HepG2 (cell line): Measurements from ENCODE around the gene CEP164. TPM values are rescaled to one million over a fixed set of nuclear protein-coding genes. Genes with fewer than 3 reads are reported as not detected.

Experiments
- ATAC-seq: fragments of 200-7000 bp; cut with Tn5 transposase; 3 replicates; pipeline ENCODE4 v1.9.1; 2020; ENCODE audit warnings: mild to moderate bottlenecking, moderate library complexity
- BruUV-seq: library from RNA; stranded (reverse); fragments of 400-500 nt; replicated peaks from 2 replicates; lab custom pipeline; 2021; lab: Mats Ljungman, UMichigan
- CTCF ChIA-PET: fragments of 300-600 bp; formaldehyde crosslinking; extraction: SDS; loops from one replicate; lab custom pipeline; 2021; ENCODE audit warnings: low total read pairs, inconsistent platforms, low intra/inter-chr PET ratio; lab: Yijun Ruan, JAX
- POLR2A ChIA-PET: fragments of 350-600 bp; sonication (Branson Sonifier 250); formaldehyde crosslinking; loops from one replicate; lab custom pipeline; 2020; ENCODE audit warnings: antibody characterized with exemption, inconsistent platforms; lab: Yijun Ruan, JAX
- DNase-seq: peaks from one replicate; pipeline ENCODE4 v3.0.0-alpha.2; 2015; ENCODE audit warnings: low spot score
- FAIRE-seq: peaks from 3 replicates; lab custom pipeline; 2011; peaks lifted over from hg19 to GRCh38; lab: Jason Lieb, UNC
- H2AFZ ChIP-seq: one replicate; pipeline ENCODE4 v1.6.1; 2011; ENCODE audit warnings: low read length, inconsistent platforms
- H3K27ac ChIP-seq: fragments of 300-600 bp; 3 replicates; pipeline ENCODE4 v1.8.0; 2011; ENCODE audit warnings: mixed run types, mild to moderate bottlenecking, mixed read lengths, low read length, inconsistent platforms; ENCODE audit not compliant: insufficient read depth; ENCODE audit errors: extremely low read length
- H3K27me3 ChIP-seq, 2 experiments: fragments of 200-600 bp in 1 of 2; 2 replicates in 1 of 2; 3 replicates in 1 of 2; pipeline versions ENCODE4 v1.6.0 to v1.8.0; 2011; ENCODE audit warnings: low read length in 2 of 2, mild to moderate bottlenecking in 2 of 2, moderate library complexity in 2 of 2, inconsistent platforms in 1 of 2; ENCODE audit not compliant: insufficient read depth in 2 of 2, control insufficient read depth in 1 of 2
- H3K36me3 ChIP-seq, 2 experiments: fragments of 200-600 bp in 1 of 2; replicated peaks in 1 of 2; 2 replicates in 1 of 2; 3 replicates in 1 of 2; pipeline versions ENCODE4 v1.5.1 to v1.8.0; 2011; ENCODE audit warnings: low read length in 2 of 2, inconsistent platforms in 1 of 2; ENCODE audit not compliant: insufficient read depth in 2 of 2, control insufficient read depth in 1 of 2
- H3K4me1 ChIP-seq: 2 replicates; pipeline ENCODE4 v1.5.1; 2012; ENCODE audit warnings: low read length, inconsistent platforms; ENCODE audit not compliant: insufficient read depth
- H3K4me2 ChIP-seq: 2 replicates; pipeline ENCODE4 v1.6.0; 2011; ENCODE audit warnings: low read depth, low read length, inconsistent platforms
- H3K4me3 ChIP-seq, 3 experiments: fragments of 200-600 bp in 1 of 3; sonication (generic), shearing (Covaris generic) in 1 of 3; replicated peaks in 1 of 3; 2 replicates each; pipeline ENCODE4 v1.5.1; 2011 to 2016; ENCODE audit warnings: low read length in 3 of 3, inconsistent platforms in 2 of 3, low read depth in 2 of 3, mild to moderate bottlenecking in 2 of 3, control low read depth in 1 of 3, mixed read lengths in 1 of 3; ENCODE audit not compliant: insufficient read depth in 1 of 3
- H3K79me2 ChIP-seq: one replicate; pipeline ENCODE4 v1.6.1; 2011; ENCODE audit warnings: low read length, inconsistent platforms; ENCODE audit not compliant: insufficient read depth
- H3K9ac ChIP-seq: 2 replicates; pipeline ENCODE4 v1.6.0; 2011; ENCODE audit warnings: mild to moderate bottlenecking, low read depth, low read length, inconsistent platforms; ENCODE audit not compliant: insufficient read depth
- H3K9me3 ChIP-seq: 2 replicates; pipeline ENCODE4 v1.5.1; 2012; ENCODE audit warnings: mild to moderate bottlenecking, low read length
- H4K20me1 ChIP-seq: 2 replicates; pipeline ENCODE4 v1.6.0; 2011; ENCODE audit warnings: inconsistent platforms, mild to moderate bottlenecking, low read length, moderate library complexity; ENCODE audit not compliant: insufficient read depth
- CHCHD3 ChIP-seq: sonication (generic); formaldehyde crosslinking; IDR thresholded peaks from 2 replicates; pipeline ENCODE4 v1.8.0; 2022; ENCODE audit warnings: mild to moderate bottlenecking, missing genetic modification reagents, moderate library complexity
- CTCF ChIP-seq: sonication (generic); formaldehyde crosslinking; IDR thresholded peaks from 2 replicates; pipeline ENCODE4 v1.5.0; 2020; ENCODE audit warnings: mild to moderate bottlenecking, missing genetic modification reagents, moderate library complexity
- EEA1 ChIP-seq: sonication (generic); formaldehyde crosslinking; IDR thresholded peaks from 2 replicates; pipeline ENCODE4 v1.5.1; 2020; ENCODE audit warnings: mild to moderate bottlenecking, missing genetic modification reagents, borderline replicate concordance
- FOXC1 ChIP-seq: sonication (generic); formaldehyde crosslinking; IDR thresholded peaks from 2 replicates; pipeline ENCODE4 v1.8.0; 2022; ENCODE audit warnings: mild to moderate bottlenecking, missing genetic modification reagents, borderline replicate concordance
- HDAC2 ChIP-seq: sonication (generic); formaldehyde crosslinking; IDR thresholded peaks from 2 replicates; pipeline ENCODE4 v1.4.0; 2020; ENCODE audit warnings: missing genetic modification reagents
- MBNL3 ChIP-seq: fragments of 250-450 bp; sonication (Bioruptor Pico); conservative IDR thresholded peaks from 2 replicates; pipeline ENCODE4 v1.8.0; 2022; ENCODE audit warnings: mild to moderate bottlenecking, inconsistent platforms
- RFX5 ChIP-seq: IDR thresholded peaks from 2 replicates; pipeline ENCODE4 v1.6.1; 2011; ENCODE audit warnings: low read depth, low read length, improper control_type of control experiment
- SETDB1 ChIP-seq: sonication (generic); formaldehyde crosslinking; IDR thresholded peaks from 2 replicates; pipeline ENCODE4 v1.5.1; 2020; ENCODE audit warnings: missing genetic modification reagents, mild to moderate bottlenecking, borderline replicate concordance
- TCF7 ChIP-seq: sonication (generic); IDR thresholded peaks from 2 replicates; pipeline ENCODE4 v1.6.1; 2016; ENCODE audit warnings: antibody characterized with exemption, low read depth
- ZMYM4 ChIP-seq: sonication (generic); formaldehyde crosslinking; IDR thresholded peaks from 2 replicates; pipeline ENCODE4 v1.8.1; 2023; ENCODE audit warnings: mild to moderate bottlenecking, missing genetic modification reagents
- ZNF616 ChIP-seq: sonication (generic); formaldehyde crosslinking; IDR thresholded peaks from 2 replicates; pipeline ENCODE4 v1.5.0; 2020; ENCODE audit warnings: low read depth, mild to moderate bottlenecking, missing genetic modification reagents
- ZNF652 ChIP-seq: IDR thresholded peaks from 2 replicates; pipeline ENCODE4 v1.6.1; 2016; ENCODE audit warnings: low read depth, borderline replicate concordance
- ZNF781 ChIP-seq: sonication (generic); formaldehyde crosslinking; IDR thresholded peaks from 2 replicates; pipeline ENCODE4 v1.5.1; 2020; ENCODE audit warnings: borderline replicate concordance, mild to moderate bottlenecking, missing genetic modification reagents; ENCODE audit errors: not compliant biosample characterization
- WGBS: methylation state at CpG from one replicate; pipeline ENCODE4 v1.1.6; 2017; ENCODE audit warnings: low lambda C conversion rate; 5-methylcytosine and 5-hydroxymethylcytosine counted together
- in situ Hi-C: cut with HindIII; loops from 2 replicates; pipeline ENCODE4 v1.10.0; 2017; ENCODE audit warnings: low pct_unique_long_range_greater_than_20kb; ENCODE audit not compliant: extremely low pct_ligation_motif_present
- intact Hi-C: fragments of 100-400 bp; cut with micrococcal nuclease; formaldehyde crosslinking; loops from one replicate; pipeline ENCODE4 v1.10.0; 2022; ENCODE audit not compliant: unreplicated experiment
- polyA plus RNA-seq, 8 experiments: library from polyadenylated mRNA; depleted of rRNA in 3 of 8; stranded (reverse) in 7 of 8; unstranded in 1 of 8; fragments of >200 nt; fragmentation: Illumina TruSeq in 4 of 8; extraction: Trizol in 4 of 8; gene quantifications; 2 replicates each; pipeline versions ENCODE4 v1.2.1 to v1.2.3, GENCODE V29; 2011 to 2016; ENCODE audit warnings: low read depth in 4 of 8, missing spikeins in 1 of 8, mixed read lengths in 1 of 8; ENCODE audit not compliant: insufficient read depth in 1 of 8
- total RNA-seq, 5 experiments: library from RNA; depleted of rRNA; stranded (reverse); fragments of >200 nt; fragmentation: Illumina TruSeq; extraction: Trizol; gene quantifications; 2 replicates each; pipeline ENCODE4 v1.2.3, GENCODE V29; 2016; ENCODE audit warnings: low read depth in 1 of 5
- TF ChIP-seq, protein P1 (sequence below): sonication (generic); formaldehyde crosslinking; IDR thresholded peaks from 2 replicates; pipeline ENCODE4 v1.4.0; 2020; ENCODE audit warnings: missing genetic modification reagents, borderline replicate concordance

Gene CEP164
- total and polyA plus RNA-seq, 2 of the 13 experiments (the other 11 are each of a cell fraction or from before 2014, with no cell fraction given), result 11.4 to 15.2 TPM

GRCh38 chr11:117356126-117356890 lies 28.7 kb downstream of the CEP164 start:
- in situ Hi-C loops, result no loop called here
- CTCF ChIA-PET, result no interaction called here
- no peaks in the 10 kb centered on the region for H3K79me2 ChIP-seq
- no peak for FAIRE-seq
- no peaks in the 10 kb centered on the region for H3K4me1 ChIP-seq
- H3K9me3 ChIP-seq, result no peaks in the 10 kb centered on the region
- no peaks in the 10 kb centered on the region for H3K27me3 ChIP-seq
- H3K4me3 ChIP-seq, result no peak overlapping the region
- no peak overlapping the region for H3K4me2 ChIP-seq
- ATAC-seq, result peak; percentile 70
- peaks cover 13 to 32% of the 10 kb centered on the region in 2 experiments for H3K36me3 ChIP-seq
- no peaks in the 10 kb centered on the region for H4K20me1 ChIP-seq
- no peak for DNase-seq
- TF ChIP-seq EEA1 (no peak), FOXC1 (CRISPR knock-in tag) (no peak), ZNF781 (CRISPR knock-in tag) (no peak), RFX5 (no peak), CTCF (CRISPR knock-in tag) (0 out of 2 replicates have a peak, but pooled peaks have one; percentile 15)
- H2AFZ ChIP-seq, result no peak overlapping the region
- no peak overlapping the region for H3K27ac ChIP-seq
- BruUV-seq, result no TSS peak
- H3K9ac ChIP-seq, result no peak overlapping the region
- 77% methylated on average over 3 of the region's 9 CpGs for WGBS
- POLR2A ChIA-PET, result no interaction called here
- intact Hi-C loops, result no loop called here

GRCh38 chr11:117361432-117361831 lies 33.8 kb downstream of the CEP164 start:
- POLR2A ChIA-PET, result no interaction called here
- no peaks in the 10 kb centered on the region for H3K4me1 ChIP-seq
- WGBS, result 90% methylated on average over 8 of the region's 8 CpGs
- H3K36me3 ChIP-seq, result peaks cover 17 to 40% of the 10 kb centered on the region in 2 experiments; a peak in 4 of 5 replicates
- ATAC-seq (no peak), FAIRE-seq (no peak), DNase-seq (no peak)
- H3K9ac ChIP-seq, result no peak overlapping the region
- no peak overlapping the region for H3K27ac ChIP-seq
- intact Hi-C loops, result no loop called here
- no peaks in the 10 kb centered on the region for H4K20me1 ChIP-seq
- H2AFZ ChIP-seq, result no peak overlapping the region
- H3K9me3 ChIP-seq, result no peaks in the 10 kb centered on the region
- no peaks in the 10 kb centered on the region for H3K79me2 ChIP-seq
- H3K27me3 ChIP-seq, result no peaks in the 10 kb centered on the region
- H3K4me3 ChIP-seq, result no peak overlapping the region
- no TSS peak for BruUV-seq
- in situ Hi-C loops, result no loop called here
- H3K4me2 ChIP-seq, result no peak overlapping the region
- CTCF ChIA-PET, result no interaction called here
- TF ChIP-seq ZNF652 (CRISPR knock-in tag), result no peak
- no peak for TF ChIP-seq CHCHD3
- TF ChIP-seq TCF7, result no peak
- no peak for TF ChIP-seq ZNF616 (CRISPR knock-in tag)
- no peak for TF ChIP-seq ZMYM4 (CRISPR knock-in tag)
- TF ChIP-seq HDAC2, result no peak
- TF ChIP-seq, protein P1, sequence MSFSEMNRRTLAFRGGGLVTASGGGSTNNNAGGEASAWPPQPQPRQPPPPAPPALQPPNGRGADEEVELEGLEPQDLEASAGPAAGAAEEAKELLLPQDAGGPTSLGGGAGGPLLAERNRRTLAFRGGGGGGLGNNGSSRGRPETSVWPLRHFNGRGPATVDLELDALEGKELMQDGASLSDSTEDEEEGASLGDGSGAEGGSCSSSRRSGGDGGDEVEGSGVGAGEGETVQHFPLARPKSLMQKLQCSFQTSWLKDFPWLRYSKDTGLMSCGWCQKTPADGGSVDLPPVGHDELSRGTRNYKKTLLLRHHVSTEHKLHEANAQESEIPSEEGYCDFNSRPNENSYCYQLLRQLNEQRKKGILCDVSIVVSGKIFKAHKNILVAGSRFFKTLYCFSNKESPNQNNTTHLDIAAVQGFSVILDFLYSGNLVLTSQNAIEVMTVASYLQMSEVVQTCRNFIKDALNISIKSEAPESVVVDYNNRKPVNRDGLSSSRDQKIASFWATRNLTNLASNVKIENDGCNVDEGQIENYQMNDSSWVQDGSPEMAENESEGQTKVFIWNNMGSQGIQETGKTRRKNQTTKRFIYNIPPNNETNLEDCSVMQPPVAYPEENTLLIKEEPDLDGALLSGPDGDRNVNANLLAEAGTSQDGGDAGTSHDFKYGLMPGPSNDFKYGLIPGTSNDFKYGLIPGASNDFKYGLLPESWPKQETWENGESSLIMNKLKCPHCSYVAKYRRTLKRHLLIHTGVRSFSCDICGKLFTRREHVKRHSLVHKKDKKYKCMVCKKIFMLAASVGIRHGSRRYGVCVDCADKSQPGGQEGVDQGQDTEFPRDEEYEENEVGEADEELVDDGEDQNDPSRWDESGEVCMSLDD (CRISPR knock-in tag), result no peak
- TF ChIP-seq MBNL3 (CRISPR knock-in tag), result no peak
- no peak for TF ChIP-seq SETDB1
